Nephron (organoid): ENCODE data around the gene LRIG2.
"Not testable (repeated sequence)": the region's sequence is repeated elsewhere in the genome, so short reads cannot be mapped to it uniquely, and the experiment has no call there.

ENCODE experiments used
- H3K27ac Mint-ChIP-seq, 3 experiments: 2 replicates each; pipeline ENCODE4 v1.8.0; 2020; ENCODE audit warnings: mixed read lengths in 3 of 3, mild to moderate bottlenecking in 2 of 3, moderate library complexity in 1 of 3
- H3K27me3 Mint-ChIP-seq: 2 replicates; pipeline ENCODE4 v1.8.0; 2021; ENCODE audit warnings: low read depth, mild to moderate bottlenecking, moderate library complexity, mixed read lengths
- H3K36me3 Mint-ChIP-seq: 2 replicates; pipeline ENCODE4 v1.8.0; 2020; ENCODE audit warnings: low read depth, mixed read lengths
- H3K4me1 Mint-ChIP-seq: 2 replicates; pipeline ENCODE4 v1.8.0; 2020; ENCODE audit warnings: mixed read lengths
- H3K4me3 Mint-ChIP-seq, 3 experiments: 2 replicates each; pipeline ENCODE4 v1.8.0; 2020; ENCODE audit warnings: mild to moderate bottlenecking in 3 of 3, mixed read lengths in 3 of 3, moderate library complexity in 2 of 3
- H3K9me3 Mint-ChIP-seq: 2 replicates; pipeline ENCODE4 v1.8.0; 2020; ENCODE audit warnings: mixed read lengths
- CTCF ChIP-seq, 3 experiments: fragments of 200-600 bp; sonication (generic); IDR thresholded peaks; one replicate each; pipeline ENCODE4 v1.5.0; 2021; ENCODE audit warnings: antibody characterized with exemption in 3 of 3; ENCODE audit not compliant: unreplicated experiment in 3 of 3

The LRIG2 gene

GRCh38 chr1:113074237-113074636 is 1.2 kb downstream of the LRIG2 start:
- no peaks in the 10 kb centered on the region for H3K27me3 Mint-ChIP-seq
- peaks cover 25% of the 10 kb centered on the region for H3K4me1 Mint-ChIP-seq
- H3K9me3 Mint-ChIP-seq: no peaks in the 10 kb centered on the region
- peak overlapping the region; percentile 95 to 99 (median 99) for H3K27ac Mint-ChIP-seq
- no peak for TF ChIP-seq CTCF (IDR thresholded peaks at IDR 0.05; ENCODE audit: unreplicated experiment in 3 of 3)
- H3K36me3 Mint-ChIP-seq: peaks cover 20% of the 10 kb centered on the region
- H3K4me3 Mint-ChIP-seq: peak overlapping the region; percentile 94 to 100 (median 96)

GRCh38 chr1:113077978-113078377 is 5.0 kb downstream of the LRIG2 start:
- H3K9me3 Mint-ChIP-seq, H3K27ac Mint-ChIP-seq, H3K27me3 Mint-ChIP-seq, H3K4me3 Mint-ChIP-seq: not testable (repeated sequence)
- peaks cover 37% of the 10 kb centered on the region for H3K36me3 Mint-ChIP-seq
- H3K4me1 Mint-ChIP-seq: peaks cover 18% of the 10 kb centered on the region

- H3K4me1 Mint-ChIP-seq: peaks cover 21% of the 10 kb centered on the region
- H3K36me3 Mint-ChIP-seq: peaks cover 37% of the 10 kb centered on the region
- no peaks in the 10 kb centered on the region for H3K9me3 Mint-ChIP-seq
- no peaks in the 10 kb centered on the region for H3K27me3 Mint-ChIP-seq
- H3K4me3 Mint-ChIP-seq: no peak overlapping the region
- no peak for TF ChIP-seq CTCF (IDR thresholded peaks at IDR 0.05; ENCODE audit: unreplicated experiment in 3 of 3)
- H3K27ac Mint-ChIP-seq: peak overlapping the region in 1 of 3 experiments; percentile 7
Observed at GRCh38 chr1:113086541-113086940, 13.5 kb downstream of the LRIG2 start.

- H3K4me3 Mint-ChIP-seq: no peak overlapping the region
Observed at GRCh38 chr1:113088972-113089371, 16.0 kb downstream of the LRIG2 start.

GRCh38 chr1:113090051-113090450 is 17.1 kb downstream of the LRIG2 start:
- peaks cover 28% of the 10 kb centered on the region for H3K4me1 Mint-ChIP-seq
- H3K36me3 Mint-ChIP-seq: peaks cover 47% of the 10 kb centered on the region
- H3K4me3 Mint-ChIP-seq: no peak overlapping the region
- no peaks in the 10 kb centered on the region for H3K27me3 Mint-ChIP-seq
- H3K27ac Mint-ChIP-seq: no peak overlapping the region
- TF ChIP-seq CTCF (IDR thresholded peaks at IDR 0.05; ENCODE audit: unreplicated experiment in 3 of 3): no peak
- H3K9me3 Mint-ChIP-seq: no peaks in the 10 kb centered on the region

More at GRCh38 chr1:113088972-113089371, 16.0 kb downstream of the LRIG2 start:
- Mint-ChIP-seq H3K27me3 (no peaks in the 10 kb centered on the region), H3K9me3 (no peaks in the 10 kb centered on the region), H3K27ac (peak overlapping the region in 1 of 3 experiments; percentile 14), H3K4me1 (peaks cover 28% of the 10 kb centered on the region), H3K36me3 (peaks cover 42% of the 10 kb centered on the region)
- TF ChIP-seq CTCF (IDR thresholded peaks at IDR 0.05; ENCODE audit: unreplicated experiment in 3 of 3): no peak

DNA sequence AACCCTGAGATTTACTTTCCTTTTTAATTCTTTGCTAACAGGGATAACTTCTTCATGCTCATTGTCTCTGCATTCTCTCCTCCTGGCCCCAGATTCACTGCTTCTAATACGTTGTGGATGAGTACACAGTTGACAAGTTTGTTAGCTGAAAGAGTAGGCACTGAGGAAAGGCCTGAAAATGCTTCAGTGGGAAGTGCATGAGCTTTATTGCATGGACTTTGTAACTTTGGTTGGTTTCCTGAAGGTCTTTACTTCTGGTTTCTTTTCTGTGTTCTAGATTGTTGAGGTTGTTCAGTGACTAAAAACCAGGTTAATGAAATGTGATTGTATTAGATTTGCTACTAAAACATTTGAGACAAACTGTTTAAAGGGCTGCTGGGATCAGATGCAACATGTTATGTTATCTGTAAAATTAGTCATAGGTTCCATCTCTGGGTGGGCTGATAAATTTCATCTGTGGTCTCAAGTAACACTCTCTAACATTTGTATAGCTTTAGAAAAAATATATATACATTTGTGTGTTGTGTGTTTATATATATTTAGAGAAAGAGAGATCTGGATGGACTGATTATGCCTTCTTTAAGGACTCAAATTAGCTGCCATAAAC is 19.1 kb downstream of the LRIG2 start:
- no peaks in the 10 kb centered on the region for H3K9me3 Mint-ChIP-seq
- H3K4me1 Mint-ChIP-seq: peaks cover 23% of the 10 kb centered on the region
- peak overlapping the region in 1 of 3 experiments; percentile 50 for H3K27ac Mint-ChIP-seq
- no peak overlapping the region for H3K4me3 Mint-ChIP-seq
- H3K27me3 Mint-ChIP-seq: no peaks in the 10 kb centered on the region
- peaks cover 48% of the 10 kb centered on the region for H3K36me3 Mint-ChIP-seq
- TF ChIP-seq CTCF (IDR thresholded peaks at IDR 0.05; ENCODE audit: unreplicated experiment in 3 of 3): no peak
